ENCODE data around the gene TSPYL1. TPM values are rescaled to one million over a fixed set of nuclear protein-coding genes. Genes with fewer than 3 reads are reported as not detected.

TSPYL1 gene
- total RNA-seq, 2 donors from 2014 or later: 82.9 to 94.3 TPM

- Histone ChIP-seq H3K9me3 (no peaks in the 10 kb centered on the region), H3K27ac (peak overlapping the region; percentile 63), H3K4me3 (peak overlapping the region; percentile 81)
Measured at GRCh38 chr6:116253188-116253504, 26.6 kb downstream of the TSPYL1 start.

GRCh38 chr6:116251568-116252384, 28.0 kb downstream of the TSPYL1 start:
- no peak for TF ChIP-seq CTCF (IDR thresholded peaks at IDR 0.05)
- Histone ChIP-seq H3K36me3 (no peaks in the 10 kb centered on the region), H3K9me3 (no peaks in the 10 kb centered on the region), H3K4me3 (no peak overlapping the region), H3K27me3 (no peaks in the 10 kb centered on the region), H3K4me1 (peaks cover 3% of the 10 kb centered on the region), H3K27ac (no peak overlapping the region), H3K9ac (ENCODE audit: low read depth in 2 of 2, low read length in 2 of 2) (no peak overlapping the region)
- intact Hi-C loops (cut with DNase I): no loop called here
- no peak for DNase-seq

More at GRCh38 chr6:116253188-116253504, 26.6 kb downstream of the TSPYL1 start:
- Histone ChIP-seq H3K4me1 (peaks cover 3% of the 10 kb centered on the region), H3K27me3 (no peaks in the 10 kb centered on the region), H3K9ac (ENCODE audit: low read depth in 2 of 2, low read length in 2 of 2) (peak overlapping the region; percentile 84 to 90), H3K36me3 (no peaks in the 10 kb centered on the region)
- no peak for TF ChIP-seq CTCF (IDR thresholded peaks at IDR 0.05)
- no peak for DNase-seq
- intact Hi-C loops (cut with DNase I): no loop called here

- Histone ChIP-seq H3K36me3 (no peaks in the 10 kb centered on the region), H3K9me3 (no peaks in the 10 kb centered on the region), H3K4me1 (peaks cover 3% of the 10 kb centered on the region), H3K27me3 (no peaks in the 10 kb centered on the region), H3K4me3 (no peak overlapping the region), H3K9ac (ENCODE audit: low read depth in 2 of 2, low read length in 2 of 2) (no peak overlapping the region), H3K27ac (no peak overlapping the region)
- TF ChIP-seq CTCF (IDR thresholded peaks at IDR 0.05): no peak
- intact Hi-C loops (cut with DNase I): no loop called here
- DNase-seq: no peak
Measured at GRCh38 chr6:116248577-116248976, 31.2 kb downstream of the TSPYL1 start.

GRCh38 chr6:116247285-116247684, 32.4 kb downstream of the TSPYL1 start:
- TF ChIP-seq CTCF (IDR thresholded peaks at IDR 0.05): no peak
- Histone ChIP-seq H3K9me3 (no peaks in the 10 kb centered on the region), H3K4me3 (no peak overlapping the region), H3K27me3 (no peaks in the 10 kb centered on the region), H3K4me1 (no peaks in the 10 kb centered on the region), H3K36me3 (no peaks in the 10 kb centered on the region), H3K9ac (ENCODE audit: low read depth in 2 of 2, low read length in 2 of 2) (no peak overlapping the region), H3K27ac (no peak overlapping the region)
- no peak for DNase-seq
- intact Hi-C loops (cut with DNase I): no loop called here

GRCh38 chr6:116246089-116246488, 33.6 kb downstream of the TSPYL1 start:
- Histone ChIP-seq H3K36me3 (no peaks in the 10 kb centered on the region), H3K27ac (no peak overlapping the region), H3K4me3 (no peak overlapping the region), H3K9me3 (no peaks in the 10 kb centered on the region), H3K4me1 (no peaks in the 10 kb centered on the region), H3K9ac (ENCODE audit: low read depth in 2 of 2, low read length in 2 of 2) (no peak overlapping the region), H3K27me3 (no peaks in the 10 kb centered on the region)
- intact Hi-C loops (cut with DNase I): no loop called here
- no peak for DNase-seq
- TF ChIP-seq CTCF (IDR thresholded peaks at IDR 0.05): no peak

All from colonic mucosa (tissue), 4 donors.